ENCODE data around the gene RGL3. TPM values are rescaled to one million over a fixed set of nuclear protein-coding genes. Genes with fewer than 3 reads are reported as not detected.
A peak's percentile ranks its signal among the peaks of the same experiment; 100 is the strongest.

Gene RGL3
- total RNA-seq, 2 experiments from 2014 or later: not detected

- H3K27me3 Mint-ChIP-seq: peaks cover 31% of the 10 kb centered on the region
- no peak for ATAC-seq (ENCODE audit: poor library complexity)
- POLR2A ChIA-PET: no interaction called here
- Histone ChIP-seq H3K36me3 (ENCODE audit: insufficient read depth, low read length) (no peaks in the 10 kb centered on the region), H3K4me1 (ENCODE audit: insufficient read depth, low read length) (peaks cover 33% of the 10 kb centered on the region), H3K27me3 (ENCODE audit: control insufficient read depth in 1 of 2, insufficient read depth in 2 of 2, low read length in 2 of 2) (peaks cover 31 to 33% of the 10 kb centered on the region in 2 experiments), H3K27ac (ENCODE audit: low read depth in 1 of 2, low read length in 2 of 2) (no peak overlapping the region), H3K9me3 (ENCODE audit: control insufficient read depth in 1 of 2, insufficient read depth in 1 of 2, low read length in 2 of 2) (peaks cover 0 to 29% of the 10 kb centered on the region in 2 experiments), H3K4me3 (ENCODE audit: low read length) (no peak overlapping the region)
- no peaks in the 10 kb centered on the region for H3K9me3 Mint-ChIP-seq
- CTCF ChIA-PET: interaction anchor here (1.4 kb wide), 1 partner anchor 9 kb away, joined by 4 read pairs; the partner anchor contains the start of genes ODAD3 and PRKCSH
- H3K4me1 Mint-ChIP-seq (ENCODE audit: low read depth): peaks cover 26% of the 10 kb centered on the region
- intact Hi-C loops (cut with DNase I, micrococcal nuclease): no loop called here
- H3K27ac Mint-ChIP-seq: no peak overlapping the region
- H3K36me3 Mint-ChIP-seq (ENCODE audit: low read depth): no peaks in the 10 kb centered on the region
- TF ChIP-seq, protein P1, sequence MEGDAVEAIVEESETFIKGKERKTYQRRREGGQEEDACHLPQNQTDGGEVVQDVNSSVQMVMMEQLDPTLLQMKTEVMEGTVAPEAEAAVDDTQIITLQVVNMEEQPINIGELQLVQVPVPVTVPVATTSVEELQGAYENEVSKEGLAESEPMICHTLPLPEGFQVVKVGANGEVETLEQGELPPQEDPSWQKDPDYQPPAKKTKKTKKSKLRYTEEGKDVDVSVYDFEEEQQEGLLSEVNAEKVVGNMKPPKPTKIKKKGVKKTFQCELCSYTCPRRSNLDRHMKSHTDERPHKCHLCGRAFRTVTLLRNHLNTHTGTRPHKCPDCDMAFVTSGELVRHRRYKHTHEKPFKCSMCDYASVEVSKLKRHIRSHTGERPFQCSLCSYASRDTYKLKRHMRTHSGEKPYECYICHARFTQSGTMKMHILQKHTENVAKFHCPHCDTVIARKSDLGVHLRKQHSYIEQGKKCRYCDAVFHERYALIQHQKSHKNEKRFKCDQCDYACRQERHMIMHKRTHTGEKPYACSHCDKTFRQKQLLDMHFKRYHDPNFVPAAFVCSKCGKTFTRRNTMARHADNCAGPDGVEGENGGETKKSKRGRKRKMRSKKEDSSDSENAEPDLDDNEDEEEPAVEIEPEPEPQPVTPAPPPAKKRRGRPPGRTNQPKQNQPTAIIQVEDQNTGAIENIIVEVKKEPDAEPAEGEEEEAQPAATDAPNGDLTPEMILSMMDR (IDR thresholded peaks at IDR 0.05): no peak
- DNase-seq: no peak
- H3K4me3 Mint-ChIP-seq: no peak overlapping the region
Measured at GRCh38 chr19:11425719-11426457, 6.8 kb upstream of the RGL3 start.

DNA sequence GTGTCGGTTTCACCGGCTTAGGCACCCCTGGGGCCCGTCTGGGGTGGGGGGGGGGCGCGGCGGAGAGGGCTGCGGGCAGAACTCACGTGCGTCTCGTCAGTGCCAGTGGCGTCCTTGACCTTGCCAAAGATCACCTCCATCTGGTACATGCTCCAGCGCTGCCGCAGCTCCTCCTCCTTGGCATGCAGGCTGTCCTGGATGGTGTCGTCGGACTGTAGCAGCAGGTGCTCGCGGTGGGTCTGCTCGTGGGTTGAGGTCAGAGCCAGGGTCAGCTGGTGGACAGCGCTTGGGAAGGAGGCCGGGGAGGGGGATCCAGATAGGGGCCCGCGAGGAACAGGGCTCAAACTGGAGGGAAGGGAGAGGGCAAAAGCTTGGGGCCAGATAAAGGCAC is 4.7 kb upstream of the RGL3 start:
- Histone ChIP-seq H3K9me3 (ENCODE audit: control insufficient read depth in 1 of 2, insufficient read depth in 1 of 2, low read length in 2 of 2) (peaks cover 0 to 36% of the 10 kb centered on the region in 2 experiments), H3K4me1 (ENCODE audit: insufficient read depth, low read length) (peaks cover 45% of the 10 kb centered on the region), H3K36me3 (ENCODE audit: insufficient read depth, low read length) (no peaks in the 10 kb centered on the region), H3K27ac (ENCODE audit: low read depth in 1 of 2, low read length in 2 of 2) (no peak overlapping the region), H3K27me3 (ENCODE audit: control insufficient read depth in 1 of 2, insufficient read depth in 2 of 2, low read length in 2 of 2) (peaks cover 49 to 51% of the 10 kb centered on the region in 2 experiments), H3K4me3 (ENCODE audit: low read length) (no peak overlapping the region)
- Mint-ChIP-seq H3K36me3 (ENCODE audit: low read depth) (no peaks in the 10 kb centered on the region), H3K4me1 (ENCODE audit: low read depth) (peaks cover 36% of the 10 kb centered on the region), H3K27ac (no peak overlapping the region), H3K9me3 (no peaks in the 10 kb centered on the region), H3K4me3 (no peak overlapping the region), H3K27me3 (peaks cover 48% of the 10 kb centered on the region)
- TF ChIP-seq, protein P1 (IDR thresholded peaks at IDR 0.05): no peak
- DNase-seq (no peak), ATAC-seq (ENCODE audit: poor library complexity) (no peak)
- ChIA-PET POLR2A (interaction anchor here (2.6 to 3.0 kb wide), 2 partner anchors 42 to 49 kb away, joined by 15 to 19 read pairs; partner anchors contain the start of gene SWSAP1), CTCF (interaction anchor here (1.0 to 2.4 kb wide), 2 partner anchors 11 to 43 kb away, joined by 3 to 12 read pairs; partner anchors contain the start of genes ODAD3 and PRKCSH)
- intact Hi-C loops (cut with DNase I, micrococcal nuclease): loop anchor here in 1 of 2 experiments (2.0 kb wide), 1 partner anchor 43 kb away; no protein-coding TSS in a partner anchor

- POLR2A ChIA-PET: interaction anchor here (1.7 to 3.0 kb wide), 4 partner anchors 12 to 48 kb away, joined by 7 to 19 read pairs (median 15); partner anchors contain the start of genes ODAD3, PRKCSH and SWSAP1
- intact Hi-C loops (cut with DNase I, micrococcal nuclease): loop anchor here in 1 of 2 experiments (2.0 kb wide), 1 partner anchor 42 kb away; no protein-coding TSS in a partner anchor
- Mint-ChIP-seq H3K27me3 (peaks cover 54% of the 10 kb centered on the region), H3K36me3 (ENCODE audit: low read depth) (no peaks in the 10 kb centered on the region), H3K9me3 (no peaks in the 10 kb centered on the region), H3K4me1 (ENCODE audit: low read depth) (peaks cover 42% of the 10 kb centered on the region), H3K27ac (no peak overlapping the region), H3K4me3 (peak overlapping the region; percentile 35)
- Histone ChIP-seq H3K4me1 (ENCODE audit: insufficient read depth, low read length) (peaks cover 50% of the 10 kb centered on the region), H3K36me3 (ENCODE audit: insufficient read depth, low read length) (no peaks in the 10 kb centered on the region), H3K9me3 (ENCODE audit: control insufficient read depth in 1 of 2, insufficient read depth in 1 of 2, low read length in 2 of 2) (peaks cover 0 to 36% of the 10 kb centered on the region in 2 experiments), H3K27me3 (ENCODE audit: control insufficient read depth in 1 of 2, insufficient read depth in 2 of 2, low read length in 2 of 2) (peaks cover 51 to 57% of the 10 kb centered on the region in 2 experiments), H3K27ac (ENCODE audit: low read depth in 1 of 2, low read length in 2 of 2) (no peak overlapping the region), H3K4me3 (ENCODE audit: low read length) (no peak overlapping the region)
- TF ChIP-seq, protein P1 (IDR thresholded peaks at IDR 0.05): no peak
- CTCF ChIA-PET: interaction anchor here (1.0 to 2.4 kb wide), 2 partner anchors 12 to 43 kb away, joined by 3 to 12 read pairs; partner anchors contain the start of genes ODAD3 and PRKCSH
- DNase-seq: no peak
- ATAC-seq (ENCODE audit: poor library complexity): no peak
Measured at GRCh38 chr19:11423164-11423790, 4.2 kb upstream of the RGL3 start.
